ENCODE results near the gene MYMK.

- TF ChIP-seq CTCF (conservative IDR thresholded peaks at IDR 0.05; ENCODE audit: low read depth, low read length) (no peak), RAD21 (IDR thresholded peaks at IDR 0.05; ENCODE audit: low read length) (no peak), MAZ (IDR thresholded peaks at IDR 0.05; ENCODE audit: borderline replicate concordance, low read depth, low read length) (no peak), POLR2A (IDR thresholded peaks at IDR 0.05; ENCODE audit: low read depth, low read length) (no peak), USF2 (IDR thresholded peaks at IDR 0.05; ENCODE audit: low read depth, low read length) (no peak), CEBPB (IDR thresholded peaks at IDR 0.05; ENCODE audit: low read depth, low read length) (no peak), SMC3 (IDR thresholded peaks at IDR 0.05; ENCODE audit: low read depth, low read length) (no peak), BHLHE40 (IDR thresholded peaks at IDR 0.05; ENCODE audit: low read depth, low read length) (no peak), FOS (IDR thresholded peaks at IDR 0.05; ENCODE audit: low read depth, low read length) (no peak), RCOR1 (IDR thresholded peaks at IDR 0.05; ENCODE audit: insufficient replicate concordance, low read length) (no peak), CHD1 (IDR thresholded peaks at IDR 0.05; ENCODE audit: low read depth, low read length) (no peak), MAFK (IDR thresholded peaks at IDR 0.05; ENCODE audit: low read depth, low read length) (no peak)
Observed at GRCh38 chr9:133464638-133465037, 60.1 kb downstream of the MYMK start.
